Activated CD8-positive, alpha-beta memory T cell treated with anti-CD3 and anti-CD28 coated beads for 24 hours (primary cell): ENCODE results near the gene GPR89B.
A peak's percentile ranks its signal among the peaks of the same experiment; 100 is the strongest.
"Not testable (repeated sequence)": the region's sequence is repeated elsewhere in the genome, so short reads cannot be mapped to it uniquely, and the experiment has no call there.

ENCODE experiments used
- DNase-seq: peaks from one replicate; pipeline ENCODE4 v3.0.0-alpha.2; 2020

Gene GPR89B

DNA sequence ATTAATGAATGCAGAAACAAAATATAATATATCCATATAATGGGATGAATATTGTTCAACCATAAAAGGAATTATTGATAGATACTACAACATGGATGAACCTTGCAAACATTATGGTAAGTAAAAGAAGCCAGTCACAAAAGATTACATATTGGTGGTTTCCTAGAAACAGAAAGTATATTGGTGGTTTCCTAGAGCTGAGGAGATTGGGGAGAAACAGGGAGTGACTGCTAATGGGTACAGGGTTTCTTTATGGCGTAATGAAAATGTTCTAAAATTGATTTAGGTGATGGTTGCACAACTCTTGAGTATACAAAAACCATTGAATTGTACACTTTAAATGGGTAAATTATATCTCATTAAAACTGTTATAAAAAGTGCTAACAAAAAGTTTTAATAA lies 14.3 kb downstream of the GPR89B start:
- DNase-seq = not testable (repeated sequence)

DNA sequence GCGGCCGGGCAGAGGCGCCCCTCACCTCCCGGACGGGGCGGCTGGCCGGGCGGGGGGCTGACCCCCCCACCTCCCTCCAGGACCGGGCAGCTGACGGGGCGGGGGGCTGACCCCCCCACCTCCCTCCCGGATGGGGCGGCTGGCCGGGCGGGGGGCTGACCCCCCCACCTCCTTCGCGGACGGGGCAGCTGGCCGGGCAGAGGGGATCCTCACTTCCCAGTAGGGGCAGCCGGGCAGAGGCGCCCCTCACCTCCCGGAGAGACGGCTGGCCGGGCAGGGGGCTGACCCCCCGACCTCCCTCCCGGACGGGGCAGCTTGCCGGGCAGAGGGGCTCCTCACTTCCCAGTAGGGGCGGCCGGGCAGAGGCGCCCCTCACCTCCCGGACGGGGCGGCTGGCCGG lies 21.3 kb downstream of the GPR89B start:
- DNase-seq = not testable (repeated sequence)

DNA sequence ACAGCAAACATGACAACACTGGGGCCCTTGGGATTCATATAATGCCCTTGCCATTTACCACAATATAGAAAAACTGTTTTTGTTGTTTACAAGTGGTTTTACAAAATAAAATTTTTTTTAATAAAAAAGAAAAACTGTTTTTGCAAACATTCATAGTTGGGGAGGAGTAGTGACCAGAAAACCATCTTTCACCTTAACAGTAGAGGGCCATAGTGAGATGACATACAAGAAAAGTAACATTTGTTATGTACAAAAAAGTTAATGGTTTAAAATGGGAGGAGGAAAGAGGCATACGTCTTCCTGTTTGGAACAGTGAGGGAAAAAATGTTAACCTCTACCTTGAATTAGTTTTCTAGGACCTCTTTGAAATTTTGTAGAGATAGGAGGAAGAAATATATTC lies 30.7 kb downstream of the GPR89B start:
- not testable (repeated sequence) for DNase-seq

- not testable (repeated sequence) for DNase-seq
Measured at GRCh38 chr1:147959680-147960079, 31.5 kb downstream of the GPR89B start.

DNA sequence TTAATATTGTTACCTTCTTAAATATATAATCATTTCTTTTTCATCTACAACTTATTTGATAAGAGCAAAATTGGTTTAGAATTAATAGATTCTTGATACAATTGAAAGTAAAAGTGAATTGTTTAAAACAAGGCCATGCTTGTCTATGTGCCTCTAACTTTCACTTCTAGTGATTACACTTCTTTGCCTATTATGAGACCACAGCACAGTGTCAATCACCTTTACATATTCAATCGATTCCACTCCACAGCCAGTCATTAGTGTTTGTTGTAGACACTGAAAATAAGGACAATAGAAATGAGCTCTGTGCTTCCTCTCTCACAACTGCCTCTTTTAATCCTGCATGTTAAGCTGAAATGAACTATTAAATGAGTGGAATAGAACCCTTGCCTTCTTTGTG lies 36.4 kb downstream of the GPR89B start:
- not testable (repeated sequence) for DNase-seq

DNA sequence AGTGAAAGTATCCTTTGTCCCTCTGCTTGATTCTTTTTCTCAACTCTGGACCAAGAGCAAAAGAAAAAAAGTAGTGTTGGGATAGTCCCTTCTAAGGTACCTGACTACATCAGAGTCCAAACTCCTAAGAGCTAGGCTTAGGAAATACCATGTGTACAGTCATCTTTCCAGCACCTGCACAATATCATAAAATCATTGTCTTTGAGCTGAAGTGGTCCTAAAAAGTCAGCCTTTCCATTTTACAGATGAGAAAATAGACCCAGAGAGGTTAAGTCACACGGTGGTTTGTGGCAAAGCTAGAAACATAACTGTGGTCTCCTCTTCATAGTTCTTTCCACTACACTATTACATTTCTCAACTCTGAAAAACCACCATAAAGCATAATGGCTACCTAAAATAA lies 38.4 kb downstream of the GPR89B start:
- DNase-seq = not testable (repeated sequence)

DNA sequence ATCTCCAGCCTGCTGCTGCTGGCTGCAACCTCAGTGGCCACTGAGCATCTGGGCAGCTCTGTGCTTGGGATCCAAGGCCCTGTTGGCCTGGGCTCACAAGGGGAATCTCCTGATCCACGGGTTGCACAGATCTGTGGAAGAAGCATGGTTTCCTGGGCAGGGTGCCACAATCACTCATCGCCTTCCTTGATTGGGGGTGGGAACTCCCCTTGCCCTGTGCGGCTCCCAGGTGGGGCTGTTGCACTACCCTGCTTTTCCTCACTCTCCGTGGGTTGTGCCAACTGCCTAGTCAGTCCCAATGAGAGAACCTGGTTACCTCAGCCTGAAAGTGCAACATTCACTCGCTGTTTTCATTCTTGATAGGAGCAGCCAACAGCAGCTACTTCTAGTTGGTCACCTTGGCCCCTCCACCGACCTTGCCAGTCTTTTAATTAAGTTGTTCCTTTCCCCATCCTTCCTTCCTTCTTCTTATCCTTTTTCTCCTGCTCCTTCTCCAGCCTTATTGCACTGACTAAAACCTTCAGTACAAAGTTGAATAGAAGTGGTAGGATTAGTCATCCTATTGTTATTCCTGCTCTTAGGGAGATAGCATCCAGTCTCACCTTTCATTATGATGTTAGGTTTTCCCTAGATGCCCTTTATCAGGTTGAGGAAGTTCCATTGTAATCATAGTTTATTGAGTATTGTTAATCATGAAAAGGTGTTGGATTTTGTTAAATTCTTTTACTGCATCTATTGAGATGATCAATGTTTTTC lies 50.9 kb downstream of the GPR89B start:
- not testable (repeated sequence) for DNase-seq

- DNase-seq = not testable (repeated sequence)
Measured at GRCh38 chr1:147985374-147985773, 57.2 kb downstream of the GPR89B start.

DNA sequence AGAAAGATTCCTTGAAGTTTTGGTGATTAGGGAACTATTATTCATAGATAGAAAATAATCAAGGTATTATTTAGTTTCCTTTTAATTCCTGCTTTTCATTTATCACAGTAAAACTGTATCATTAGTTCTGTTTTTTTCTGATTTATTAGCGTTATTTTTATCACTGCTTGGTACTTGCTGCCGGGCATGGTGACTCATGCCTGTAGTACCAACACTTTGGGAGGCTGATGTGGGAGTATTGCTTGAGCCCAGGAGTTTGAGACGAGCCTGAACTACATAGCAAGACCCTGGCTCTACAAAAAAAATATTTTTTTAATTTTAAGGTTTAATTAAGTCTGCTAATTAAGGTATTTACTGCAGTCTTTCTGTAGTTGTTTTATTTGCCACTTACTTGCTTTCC lies 59.7 kb downstream of the GPR89B start:
- not testable (repeated sequence) for DNase-seq

DNA sequence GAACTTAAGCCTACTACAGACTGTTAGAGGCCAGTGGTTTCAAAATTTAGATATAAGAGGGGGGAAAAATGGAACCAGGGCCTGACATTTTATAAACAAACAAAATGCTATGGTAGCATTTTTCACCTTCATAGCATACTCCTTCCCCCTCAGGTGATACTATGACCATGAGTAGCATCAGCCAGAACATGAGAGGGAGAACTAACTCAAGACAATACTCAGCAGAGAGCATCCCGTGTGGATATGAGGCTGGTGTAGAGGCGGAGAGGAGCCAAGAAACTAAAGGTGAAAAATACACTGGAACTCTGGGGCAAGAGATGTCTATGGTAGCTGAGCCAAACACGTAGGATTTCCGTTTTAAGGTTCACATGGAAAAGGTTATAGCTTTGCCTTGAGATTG lies 64.7 kb downstream of the GPR89B start:
- not testable (repeated sequence) for DNase-seq

- DNase-seq = not testable (repeated sequence)
Measured at GRCh38 chr1:147993400-147993799, 65.2 kb downstream of the GPR89B start.

GRCh38 chr1:147993825-147994615 lies 65.8 kb downstream of the GPR89B start:
- not testable (repeated sequence) for DNase-seq

DNA sequence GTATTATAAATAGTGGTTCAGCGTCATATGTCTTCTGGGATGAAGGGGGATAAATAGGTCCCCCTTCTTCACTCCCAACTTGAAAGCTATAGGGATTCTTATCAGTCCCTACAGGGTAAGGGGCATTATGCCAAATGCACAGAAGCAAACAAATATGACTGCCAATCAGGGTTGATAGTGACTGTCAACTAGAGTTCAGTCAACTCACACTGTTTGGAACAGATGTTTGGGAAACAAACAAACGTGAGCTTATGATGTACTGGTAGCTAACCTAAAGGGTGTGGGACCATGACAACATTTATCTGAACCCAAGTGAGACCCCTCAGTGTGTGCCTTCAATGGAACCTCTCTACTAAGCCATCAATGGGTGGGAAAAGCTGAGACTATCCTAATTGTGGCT lies 67.9 kb downstream of the GPR89B start:
- DNase-seq = not testable (repeated sequence)

GRCh38 chr1:148007724-148008123 lies 79.5 kb downstream of the GPR89B start:
- not testable (repeated sequence) for DNase-seq

GRCh38 chr1:148010527-148010926 lies 82.3 kb downstream of the GPR89B start:
- no peak for DNase-seq

GRCh38 chr1:148013177-148014144 lies 85.2 kb downstream of the GPR89B start:
- not testable (repeated sequence) for DNase-seq

DNA sequence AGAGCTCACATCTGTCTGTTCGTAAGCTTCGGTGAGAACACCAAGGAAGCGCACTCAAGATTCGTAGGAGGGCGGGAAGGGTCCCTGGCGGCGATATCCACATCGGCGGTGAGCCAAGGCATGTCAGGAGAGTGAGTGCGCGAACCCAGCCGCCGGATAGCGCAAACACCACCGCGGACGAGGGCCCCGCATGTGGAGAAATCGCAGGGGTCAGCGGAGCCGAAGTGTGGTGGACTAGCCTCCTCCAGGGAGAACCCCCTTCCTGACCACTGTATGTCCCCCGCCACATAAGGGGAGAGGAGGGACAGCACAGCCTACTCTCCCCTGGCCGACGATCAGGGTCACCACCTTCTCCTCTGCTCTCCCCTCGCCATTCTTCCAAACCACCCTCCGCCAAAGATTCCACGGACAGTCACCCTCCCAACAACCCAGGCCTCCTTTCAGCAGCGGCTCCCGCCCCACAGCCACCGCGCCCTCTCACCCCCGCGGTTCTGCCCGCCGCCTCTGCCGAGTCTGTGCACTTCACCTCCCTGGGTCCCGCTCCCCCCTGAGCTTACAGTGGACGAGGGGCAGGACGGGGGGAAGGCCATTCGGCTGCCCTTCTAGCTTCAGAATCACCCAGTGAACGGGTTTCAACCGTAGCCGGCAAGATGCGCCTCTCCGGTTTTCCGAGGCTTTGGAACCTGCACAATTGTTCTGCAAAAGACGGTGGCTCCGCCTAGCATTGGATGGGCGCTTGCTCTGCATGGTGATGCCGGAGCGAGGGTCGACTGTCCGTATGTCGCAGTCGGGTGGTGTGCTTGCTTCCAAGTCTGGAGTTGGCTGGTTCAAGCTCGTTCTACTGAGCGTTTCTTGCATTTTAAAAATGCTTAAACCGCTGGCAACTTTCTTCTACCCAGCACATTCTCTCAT lies 86.3 kb downstream of the GPR89B start:
- not testable (repeated sequence) for DNase-seq

DNA sequence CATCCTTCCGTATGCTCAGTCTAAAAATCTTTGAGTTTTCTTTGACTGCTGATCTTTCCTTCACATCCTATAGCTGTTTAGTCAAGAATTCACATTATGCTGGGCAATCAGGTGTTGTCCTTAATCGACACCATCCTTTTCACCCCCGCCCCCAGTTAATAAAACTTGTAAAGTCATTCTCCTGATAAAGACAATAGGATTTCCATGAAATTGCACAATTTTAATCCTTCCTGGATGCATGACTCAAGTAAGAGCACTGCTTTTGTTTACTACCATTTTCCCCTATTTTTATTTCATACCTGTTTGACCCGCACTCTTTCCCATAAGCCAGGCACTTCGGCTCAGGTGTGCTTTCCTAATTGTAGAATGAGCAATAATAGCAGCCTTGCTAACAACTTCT lies 96.7 kb downstream of the GPR89B start:
- DNase-seq = not testable (repeated sequence)

- DNase-seq = not testable (repeated sequence)
Measured at GRCh38 chr1:148027004-148027403, 98.8 kb downstream of the GPR89B start.

- not testable (repeated sequence) for DNase-seq
Measured at GRCh38 chr1:148032247-148032646, 104.0 kb downstream of the GPR89B start.

DNA sequence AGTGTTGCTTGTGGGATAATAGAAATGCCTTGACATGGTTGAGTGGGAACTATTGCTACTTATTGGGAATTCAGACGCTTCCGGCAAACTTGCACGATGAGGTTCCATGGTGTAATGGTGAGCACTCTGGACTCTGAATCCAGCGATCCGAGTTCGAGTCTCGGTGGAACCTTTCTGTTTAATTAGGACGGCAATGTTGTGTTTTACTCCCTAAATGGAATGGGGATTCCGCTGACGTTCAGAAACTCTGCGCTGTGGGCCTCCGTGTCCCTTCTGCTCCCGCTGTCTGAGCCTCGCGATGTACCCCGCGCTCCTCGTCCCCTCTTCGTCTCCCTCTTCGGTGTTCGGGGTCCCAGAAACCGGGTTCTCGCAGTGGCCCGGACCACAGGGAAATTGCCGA lies 104.5 kb downstream of the GPR89B start:
- DNase-seq = not testable (repeated sequence)

DNA sequence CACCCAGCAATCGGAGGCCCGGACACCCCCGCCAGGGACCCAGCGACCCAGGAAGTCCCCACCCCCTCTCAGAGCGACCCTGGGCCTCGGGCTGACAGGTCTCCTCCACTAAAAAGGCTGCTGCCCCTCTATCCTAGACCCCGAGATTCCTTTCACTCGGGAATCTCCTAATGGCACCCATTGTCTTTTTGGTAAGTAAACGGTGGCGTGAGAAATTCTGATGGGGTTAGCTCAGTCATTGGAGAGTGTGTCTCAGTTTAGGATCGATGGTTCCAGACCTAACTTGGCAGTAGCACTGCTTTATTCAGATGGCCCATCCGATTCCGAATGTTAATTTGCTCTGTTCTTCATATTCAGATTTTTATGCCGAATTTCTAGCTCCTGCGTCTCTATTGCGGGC lies 104.9 kb downstream of the GPR89B start:
- peak; percentile 52 for DNase-seq
